HTERT RPE-1 (cell line): ENCODE measurements around the gene METAP1D.
"Not testable (repeated sequence)": the region's sequence is repeated elsewhere in the genome, so short reads cannot be mapped to it uniquely, and the experiment has no call there.

ENCODE experiments used
- in situ Hi-C: fragments of 300-500 bp; cut with MboI; formaldehyde crosslinking; loops from 4 replicates; pipeline ENCODE4 v1.14.3; 2020; ENCODE audit warnings: low sequenced_read_pairs

METAP1D gene

DNA sequence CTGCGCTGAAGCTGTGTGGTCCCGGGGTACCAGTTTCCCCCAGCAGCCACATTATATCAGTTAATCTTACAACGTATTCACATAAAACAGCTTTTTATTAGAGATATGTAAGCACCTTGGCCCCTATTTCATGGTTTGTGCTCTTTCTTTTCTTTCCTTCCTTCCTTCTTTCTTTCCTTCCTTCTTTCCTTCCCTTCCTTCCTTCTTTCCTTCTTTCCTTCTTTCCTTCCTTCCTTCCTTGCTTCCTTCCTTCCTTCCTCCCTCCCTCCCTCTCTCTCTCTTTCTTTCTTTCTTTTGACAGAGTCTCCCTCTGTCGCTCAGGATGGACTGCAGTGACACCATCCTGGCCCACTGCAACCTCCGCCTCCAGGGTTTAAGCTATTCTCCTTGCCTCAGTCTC lies 3.7 kb upstream of the METAP1D start:
- in situ Hi-C loops, result no loop called here

- in situ Hi-C loops, result not testable (repeated sequence)
These were observed 2.7 kb upstream of the METAP1D start for GRCh38 chr2:171997031-171997430.

DNA sequence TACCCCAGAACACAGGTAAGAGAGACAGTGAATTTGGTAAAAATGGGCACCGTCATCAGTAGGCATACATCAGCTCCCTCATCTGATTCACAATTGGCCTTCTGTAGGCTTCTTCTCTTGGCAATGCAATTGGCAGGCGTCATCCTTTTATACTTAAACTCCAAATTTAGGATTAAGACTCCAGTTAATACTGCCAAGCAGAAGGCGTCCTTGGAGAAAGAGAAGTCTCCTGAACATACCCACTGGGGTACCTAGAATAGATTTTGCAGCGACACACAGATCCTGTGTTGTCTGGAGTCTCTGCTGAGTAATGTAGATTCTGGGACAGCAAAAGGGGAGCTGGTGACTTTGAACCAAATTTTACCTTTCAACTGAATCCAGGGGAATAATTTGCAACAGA lies 592 bp upstream of the METAP1D start:
- in situ Hi-C loops, result no loop called here

DNA sequence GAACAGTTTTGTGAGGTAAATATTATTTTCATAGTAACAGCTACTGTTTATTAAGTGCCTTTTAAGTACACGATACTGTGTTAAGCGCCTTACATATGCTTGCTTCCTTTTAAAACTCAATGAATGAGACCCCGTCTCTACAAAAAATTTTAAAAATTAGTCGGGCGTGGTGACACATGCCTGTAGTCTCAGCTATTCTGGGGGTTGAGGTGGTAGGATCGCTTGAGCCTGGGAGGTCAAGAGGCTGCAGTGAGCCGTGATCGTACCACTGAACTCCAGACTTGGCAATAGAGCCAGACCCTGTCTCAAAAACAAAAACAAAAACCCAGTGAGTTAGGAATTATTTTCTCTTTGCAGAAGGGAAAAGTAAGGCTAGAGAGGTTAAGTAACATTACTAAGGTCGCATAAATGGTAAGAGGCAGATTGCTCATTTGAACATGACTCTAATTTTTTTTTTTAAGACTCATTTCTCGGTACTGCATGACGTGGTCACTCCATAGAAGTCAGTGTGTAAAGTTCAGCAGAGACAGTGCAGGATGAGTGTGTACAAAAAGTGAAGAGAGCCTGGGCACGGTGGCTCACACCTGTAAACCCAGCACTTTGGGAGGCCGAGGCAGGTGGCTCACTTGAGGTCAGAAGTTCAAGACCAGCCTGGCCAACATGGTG lies 1.1 kb downstream of the METAP1D start:
- in situ Hi-C loops, result no loop called here

DNA sequence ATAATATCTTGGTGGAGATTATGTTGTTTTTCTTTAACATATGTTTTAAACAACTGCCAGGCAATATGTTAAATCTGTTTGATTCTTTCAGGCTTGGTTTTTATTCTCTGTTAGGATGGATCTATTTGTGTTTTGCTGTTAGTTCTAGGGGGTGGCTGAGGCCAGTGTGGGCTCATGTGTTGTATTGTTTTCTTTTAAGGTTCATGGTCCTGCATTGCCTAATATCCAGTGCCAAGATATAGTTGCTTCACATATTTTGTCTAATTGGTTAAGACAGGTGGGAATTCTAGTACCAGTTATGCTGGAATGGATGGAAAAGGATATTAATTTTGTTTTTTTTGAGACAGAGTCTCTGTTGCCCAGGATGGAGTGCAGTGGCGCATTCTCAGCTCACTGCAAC lies 7.6 kb downstream of the METAP1D start:
- in situ Hi-C loops, result no loop called here

DNA sequence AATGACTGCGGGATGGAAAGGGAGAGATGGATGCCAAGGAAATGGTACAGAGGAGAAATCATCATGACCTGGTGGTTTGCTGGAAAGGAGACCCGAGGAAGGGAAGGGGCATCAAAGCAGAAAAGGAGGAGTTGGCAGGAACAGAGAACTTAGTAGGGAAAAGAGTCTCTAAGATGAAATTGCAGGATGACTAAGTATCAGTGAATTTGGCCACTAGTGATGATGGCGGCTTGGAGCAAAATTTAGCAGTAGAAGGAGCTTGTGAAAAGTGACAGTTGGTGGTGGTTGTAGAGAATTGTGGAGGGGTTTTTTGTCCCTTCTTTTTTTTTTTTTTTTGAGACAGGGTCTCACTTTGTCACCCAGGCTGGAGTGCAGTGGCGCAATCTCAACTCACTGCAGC lies 10.1 kb downstream of the METAP1D start:
- in situ Hi-C loops, result no loop called here

GRCh38 chr2:172011812-172012575 lies 12.2 kb downstream of the METAP1D start:
- in situ Hi-C loops, result no loop called here

DNA sequence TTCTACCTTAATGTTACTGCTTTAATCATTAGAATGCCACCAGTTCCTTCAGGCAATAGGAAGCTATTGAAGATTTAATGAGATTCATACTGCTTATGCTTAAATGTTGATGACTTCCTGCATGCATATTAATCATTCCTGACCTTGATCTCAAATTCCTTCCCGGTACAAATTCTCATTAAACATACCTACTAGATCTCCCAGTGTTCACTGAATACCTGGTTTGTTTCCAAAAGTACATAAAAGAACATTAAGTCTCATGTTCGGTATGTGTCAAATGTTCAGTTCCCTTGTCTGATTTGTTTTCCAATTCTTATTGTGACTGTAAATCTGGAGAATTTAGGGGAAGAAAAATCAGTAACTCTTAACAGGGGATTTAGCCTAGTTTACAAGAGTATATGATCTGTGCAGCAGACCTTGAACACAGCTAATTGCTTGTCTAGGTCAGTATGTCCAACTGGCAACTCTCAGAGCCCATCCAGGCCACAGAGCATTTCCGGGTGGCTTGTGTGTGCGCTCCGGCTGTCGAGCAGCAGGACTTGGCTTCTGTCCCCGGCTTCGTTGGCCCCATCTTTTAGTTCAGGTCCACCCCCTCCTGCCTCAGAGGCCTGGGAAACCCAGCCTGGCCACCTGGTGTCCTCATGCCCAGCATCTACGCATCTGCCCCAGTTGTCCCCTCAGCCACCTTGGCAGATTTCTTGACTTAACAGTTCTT lies 13.1 kb downstream of the METAP1D start:
- in situ Hi-C loops, result no loop called here

- in situ Hi-C loops, result no loop called here
These were observed 13.6 kb downstream of the METAP1D start for GRCh38 chr2:172013396-172013795.

DNA sequence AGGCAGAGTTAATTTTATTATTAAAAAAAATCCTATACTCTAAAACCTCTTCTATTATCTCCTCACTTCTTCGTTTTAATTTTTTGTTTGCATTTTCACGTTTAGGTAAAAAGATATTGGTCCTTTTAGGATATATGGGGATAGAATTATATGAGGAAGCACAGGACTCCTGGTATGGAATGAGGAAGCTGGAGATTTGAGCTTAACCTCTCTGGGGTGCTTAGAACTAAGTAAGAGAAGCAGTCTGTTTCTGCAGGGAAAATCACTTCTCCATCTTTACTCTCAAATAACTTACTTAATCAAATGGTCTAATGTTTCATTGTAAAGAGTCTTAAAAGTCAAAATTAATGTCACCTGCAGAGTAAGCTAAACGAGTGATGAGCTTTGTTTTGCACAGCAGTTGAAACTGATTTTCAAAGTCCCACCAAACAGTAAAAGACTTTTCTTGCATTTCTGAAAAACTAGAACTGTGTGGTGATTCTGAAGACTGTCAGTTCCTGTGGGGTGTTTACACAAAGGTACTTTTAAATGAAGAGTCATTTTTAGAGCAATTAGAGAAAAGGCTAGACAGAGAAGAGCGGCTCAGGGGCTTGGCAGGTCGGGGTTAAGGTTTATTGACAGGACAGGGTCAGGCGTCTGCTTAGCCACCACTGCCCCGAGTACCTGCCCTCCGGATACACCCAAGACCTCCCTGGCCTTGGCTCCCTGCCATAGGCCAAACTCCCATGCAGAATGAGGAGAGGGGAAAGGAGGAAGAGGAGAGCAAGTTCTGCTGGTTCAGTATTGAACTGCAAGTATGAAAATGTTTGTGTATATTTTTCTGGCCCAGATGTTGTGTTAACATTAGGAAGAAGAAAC lies 21.6 kb downstream of the METAP1D start:
- in situ Hi-C loops, result no loop called here

GRCh38 chr2:172021955-172022354 lies 22.2 kb downstream of the METAP1D start:
- in situ Hi-C loops, result no loop called here

DNA sequence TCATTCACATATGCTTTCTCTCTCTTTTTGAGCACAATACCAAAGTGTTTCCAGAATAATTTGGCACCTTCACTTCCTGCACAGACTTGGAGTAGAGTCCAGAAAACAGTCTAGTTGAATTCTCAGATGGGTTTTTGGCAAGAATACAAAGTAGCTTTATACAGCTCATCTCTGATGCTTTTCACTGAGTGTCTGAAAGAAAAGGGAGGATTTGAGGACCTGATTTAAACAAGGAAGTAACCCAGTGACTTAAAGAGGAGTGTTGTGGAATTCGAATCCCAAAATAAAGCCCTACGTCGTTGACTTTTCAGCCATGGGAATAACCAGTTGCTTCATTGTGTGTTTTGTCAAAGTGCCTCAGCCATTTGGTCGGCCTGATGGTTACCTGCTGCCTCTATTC lies 31.8 kb downstream of the METAP1D start:
- in situ Hi-C loops, result no loop called here

DNA sequence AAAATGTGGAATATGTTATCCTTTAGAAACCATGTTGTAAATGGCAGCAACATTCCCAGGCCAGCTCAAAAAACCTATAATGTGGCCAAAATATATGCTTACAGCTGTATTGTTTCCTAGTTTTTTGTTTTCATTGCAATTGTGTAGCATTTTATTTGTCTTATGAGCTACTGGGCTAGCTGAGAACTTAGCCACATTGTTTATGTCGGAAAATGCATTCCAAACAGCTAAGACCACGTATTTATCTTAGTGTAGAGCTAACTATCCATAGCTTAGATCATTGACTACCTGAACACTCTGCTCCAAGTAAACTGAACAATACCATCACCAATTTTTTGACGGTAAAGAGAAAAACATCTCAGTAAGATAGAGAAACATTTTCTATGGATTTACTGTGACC lies 38.4 kb downstream of the METAP1D start:
- in situ Hi-C loops, result no loop called here

GRCh38 chr2:172038604-172039003 lies 38.9 kb downstream of the METAP1D start:
- in situ Hi-C loops, result no loop called here

GRCh38 chr2:172039011-172039704 lies 39.4 kb downstream of the METAP1D start:
- in situ Hi-C loops, result no loop called here

- in situ Hi-C loops, result no loop called here
These were observed 40.6 kb downstream of the METAP1D start for GRCh38 chr2:172040311-172040710.

GRCh38 chr2:172046080-172046678 lies 46.4 kb downstream of the METAP1D start:
- in situ Hi-C loops, result no loop called here

DNA sequence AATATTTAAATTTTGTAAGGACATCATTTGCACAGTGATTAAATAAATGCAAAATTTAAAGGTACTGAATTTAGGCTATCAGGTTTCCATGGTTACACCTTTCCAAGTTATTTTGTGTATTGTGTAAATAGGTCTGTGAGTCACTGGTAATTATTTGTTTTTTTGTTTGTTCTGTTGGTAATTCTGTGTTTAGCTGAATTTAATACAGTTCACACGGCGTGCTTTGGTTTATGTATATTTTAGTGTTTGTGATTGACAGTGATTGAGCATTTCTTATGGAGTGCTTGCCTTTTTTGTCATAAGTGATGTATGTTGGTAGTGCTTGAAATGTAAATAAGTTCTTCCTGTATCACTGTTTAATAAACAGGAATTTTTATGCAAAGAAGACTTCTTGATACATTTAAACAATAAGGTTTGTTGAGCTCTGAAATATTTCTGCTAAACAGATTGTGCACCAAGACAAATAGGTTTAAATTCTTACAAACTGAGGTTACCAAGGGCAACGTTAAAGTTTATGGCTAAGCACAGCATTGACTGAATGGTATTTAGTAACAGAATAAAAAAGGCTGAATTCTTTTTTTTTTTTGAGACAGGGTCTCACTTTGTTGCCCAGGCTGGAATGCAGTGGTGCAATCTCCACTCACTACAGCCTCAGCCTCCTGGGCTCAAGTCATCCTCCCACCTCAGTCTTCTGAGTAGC lies 47.3 kb downstream of the METAP1D start:
- in situ Hi-C loops, result no loop called here
